HEK293 (cell line): ENCODE data around the gene PDPR.

Source experiments
- CTCF ChIA-PET: fragments of 350-600 bp; formaldehyde crosslinking; extraction: SDS; loops from one replicate; lab custom pipeline; 2021; ENCODE audit warnings: antibody characterized with exemption; lab: Yijun Ruan, JAX
- POLR2A ChIA-PET: fragments of 300-600 bp; formaldehyde crosslinking; extraction: SDS; loops from one replicate; lab custom pipeline; 2020; ENCODE audit warnings: antibody characterized with exemption, inconsistent platforms; lab: Yijun Ruan, JAX
- H3K27ac ChIP-seq: fragments of 200-500 bp; sonication (Bioruptor generic); 2 replicates; pipeline ENCODE4 v1.5.1; 2014; ENCODE audit warnings: low read depth, low read length, control low read depth, inconsistent platforms; ENCODE audit errors: extremely low read depth
- H3K36me3 ChIP-seq, 2 experiments: fragments of 200-500 bp in 1 of 2; sonication (Bioruptor generic) in 1 of 2; 1 replicate in 1 of 2; 2 replicates in 1 of 2; pipeline ENCODE4 v1.5.1; 2014 to 2017; ENCODE audit warnings: inconsistent platforms in 2 of 2, low read length in 2 of 2; ENCODE audit not compliant: control insufficient read depth in 2 of 2, insufficient read depth in 1 of 2
- H3K4me1 ChIP-seq: fragments of 200-500 bp; sonication (Bioruptor generic); 2 replicates; pipeline ENCODE4 v1.5.1; 2014; ENCODE audit warnings: mild to moderate bottlenecking, low read length, inconsistent platforms; ENCODE audit not compliant: control insufficient read depth, insufficient read depth
- H3K4me3 ChIP-seq: 2 replicates; pipeline ENCODE4 v1.5.1; 2011; ENCODE audit warnings: low read depth, mild to moderate bottlenecking, control low read depth, low read length, moderate library complexity
- H3K9me3 ChIP-seq: fragments of 200-500 bp; sonication (Bioruptor generic); 2 replicates; pipeline ENCODE4 v1.5.1; 2014; ENCODE audit warnings: low read depth, low read length, inconsistent platforms; ENCODE audit not compliant: control insufficient read depth, insufficient read depth
- BCL6B ChIP-seq: fragments of 450-650 bp; formaldehyde crosslinking; IDR thresholded peaks from 2 replicates; pipeline ENCODE4 v1.5.1; 2017; ENCODE audit warnings: missing biosample characterization, missing genetic modification characterization
- FEZF1 ChIP-seq: fragments of 450-650 bp; formaldehyde crosslinking; IDR thresholded peaks from 2 replicates; pipeline ENCODE4 v1.5.1; 2016; ENCODE audit warnings: missing biosample characterization, missing genetic modification characterization
- PRDM6 ChIP-seq: fragments of 450-650 bp; formaldehyde crosslinking; IDR thresholded peaks from 2 replicates; pipeline ENCODE4 v1.5.1; 2017; ENCODE audit warnings: missing biosample characterization, missing genetic modification characterization
- SALL2 ChIP-seq: fragments of 450-650 bp; formaldehyde crosslinking; IDR thresholded peaks from 2 replicates; pipeline ENCODE4 v1.5.0; 2017; ENCODE audit warnings: missing biosample characterization, mild to moderate bottlenecking, missing genetic modification characterization, borderline replicate concordance
- SP2 ChIP-seq: fragments of 450-650 bp; formaldehyde crosslinking; IDR thresholded peaks from 2 replicates; pipeline ENCODE4 v1.5.1; 2016; ENCODE audit warnings: missing biosample characterization, missing genetic modification characterization
- SP7 ChIP-seq: fragments of 450-650 bp; formaldehyde crosslinking; IDR thresholded peaks from 2 replicates; pipeline ENCODE4 v1.5.1; 2016; ENCODE audit warnings: missing biosample characterization, missing genetic modification characterization
- ZFP37 ChIP-seq: fragments of 450-650 bp; formaldehyde crosslinking; IDR thresholded peaks from 2 replicates; pipeline ENCODE4 v1.5.1; 2016; ENCODE audit warnings: missing biosample characterization, missing genetic modification characterization
- ZFP41 ChIP-seq: fragments of 450-650 bp; formaldehyde crosslinking; IDR thresholded peaks from 2 replicates; pipeline ENCODE4 v1.5.1; 2016; ENCODE audit warnings: missing biosample characterization, missing genetic modification characterization, borderline replicate concordance
- ZNF121 ChIP-seq: fragments of 450-650 bp; formaldehyde crosslinking; IDR thresholded peaks from 2 replicates; pipeline ENCODE4 v1.5.1; 2016; ENCODE audit warnings: missing biosample characterization, missing genetic modification characterization
- ZNF155 ChIP-seq: fragments of 450-650 bp; formaldehyde crosslinking; IDR thresholded peaks from 2 replicates; pipeline ENCODE4 v1.5.1; 2016; ENCODE audit warnings: missing biosample characterization, missing genetic modification characterization
- ZNF184 ChIP-seq: fragments of 450-650 bp; IDR thresholded peaks from 2 replicates; pipeline ENCODE4 v1.5.1; 2018; ENCODE audit warnings: missing biosample characterization, mild to moderate bottlenecking, missing genetic modification characterization
- ZNF202 ChIP-seq: fragments of 450-650 bp; formaldehyde crosslinking; IDR thresholded peaks from 2 replicates; pipeline ENCODE4 v1.5.1; 2016; ENCODE audit warnings: missing biosample characterization, missing genetic modification characterization, borderline replicate concordance
- ZNF23 ChIP-seq: fragments of 450-650 bp; formaldehyde crosslinking; IDR thresholded peaks from 2 replicates; pipeline ENCODE4 v1.5.1; 2016; ENCODE audit warnings: missing biosample characterization, missing genetic modification characterization, borderline replicate concordance
- ZNF335 ChIP-seq: fragments of 450-650 bp; formaldehyde crosslinking; conservative IDR thresholded peaks from 2 replicates; pipeline ENCODE4 v1.5.1; 2016; ENCODE audit warnings: missing biosample characterization, missing genetic modification characterization
- ZNF354C ChIP-seq: fragments of 450-650 bp; formaldehyde crosslinking; IDR thresholded peaks from 2 replicates; pipeline ENCODE4 v1.5.1; 2016; ENCODE audit warnings: missing biosample characterization, missing genetic modification characterization, low read depth, borderline replicate concordance
- ZNF510 ChIP-seq: fragments of 450-650 bp; formaldehyde crosslinking; IDR thresholded peaks from 2 replicates; pipeline ENCODE4 v1.5.1; 2018; ENCODE audit warnings: mild to moderate bottlenecking, missing genetic modification characterization, missing biosample characterization; ENCODE audit not compliant: insufficient replicate concordance
- ZNF530 ChIP-seq: fragments of 450-650 bp; formaldehyde crosslinking; IDR thresholded peaks from 2 replicates; pipeline ENCODE4 v1.5.1; 2016; ENCODE audit warnings: low read depth, missing biosample characterization, missing genetic modification characterization
- ZNF555 ChIP-seq: fragments of 450-650 bp; formaldehyde crosslinking; conservative IDR thresholded peaks from 2 replicates; pipeline ENCODE4 v1.5.1; 2017; ENCODE audit warnings: missing biosample characterization, mild to moderate bottlenecking, missing genetic modification characterization, inconsistent platforms
- ZNF558 ChIP-seq: fragments of 450-650 bp; formaldehyde crosslinking; IDR thresholded peaks from 2 replicates; pipeline ENCODE4 v1.5.1; 2016; ENCODE audit warnings: missing biosample characterization, missing genetic modification characterization
- ZNF560 ChIP-seq: fragments of 450-650 bp; formaldehyde crosslinking; IDR thresholded peaks from 2 replicates; pipeline ENCODE4 v1.5.1; 2017; ENCODE audit warnings: missing biosample characterization, missing genetic modification characterization, borderline replicate concordance
- ZNF623 ChIP-seq: fragments of 450-650 bp; formaldehyde crosslinking; IDR thresholded peaks from 2 replicates; pipeline ENCODE4 v1.5.1; 2016; ENCODE audit warnings: missing biosample characterization, missing genetic modification characterization
- ZNF654 ChIP-seq: fragments of 450-650 bp; formaldehyde crosslinking; IDR thresholded peaks from 2 replicates; pipeline ENCODE4 v1.5.1; 2016; ENCODE audit warnings: low read depth, missing biosample characterization, missing genetic modification characterization
- ZNF658 ChIP-seq: fragments of 450-650 bp; formaldehyde crosslinking; IDR thresholded peaks from 2 replicates; pipeline ENCODE4; 2016; ENCODE audit warnings: missing biosample characterization, missing genetic modification characterization
- ZNF837 ChIP-seq: fragments of 450-650 bp; formaldehyde crosslinking; IDR thresholded peaks from 2 replicates; pipeline ENCODE4 v1.5.1; 2016; ENCODE audit warnings: missing biosample characterization, missing genetic modification characterization

Gene PDPR

GRCh38 chr16:70157105-70157476 lies 43.0 kb downstream of the PDPR start:
- H3K27ac ChIP-seq = no peak overlapping the region
- CTCF ChIA-PET = interaction anchor here (1.1 kb wide), 1 partner anchor 95 kb away, joined by 4 read pairs; no protein-coding TSS in a partner anchor
- H3K9me3 ChIP-seq = no peaks in the 10 kb centered on the region
- POLR2A ChIA-PET = no interaction called here
- peaks cover 35 to 90% of the 10 kb centered on the region in 2 experiments for H3K36me3 ChIP-seq
- TF ChIP-seq ZNF23 (tag by site-specific recombination) (no peak), ZFP37 (no peak), ZNF184 (tag by site-specific recombination) (no peak), ZFP41 (no peak), BCL6B (tag by site-specific recombination) (no peak), ZNF335 (no peak), ZNF510 (no peak), ZNF354C (tag by site-specific recombination) (no peak)
- TF ChIP-seq, all 188 proteins: peak for 0
- no peaks in the 10 kb centered on the region for H3K4me1 ChIP-seq
- no peak overlapping the region for H3K4me3 ChIP-seq

- Histone ChIP-seq H3K27ac (no peak overlapping the region), H3K4me3 (no peak overlapping the region), H3K4me1 (no peaks in the 10 kb centered on the region), H3K9me3 (no peaks in the 10 kb centered on the region)
- CTCF ChIA-PET = interaction anchor here (1.1 kb wide), 1 partner anchor 95 kb away, joined by 4 read pairs; no protein-coding TSS in a partner anchor
- POLR2A ChIA-PET = no interaction called here
- TF ChIP-seq ZNF354C (tag by site-specific recombination) = no peak
- TF ChIP-seq ZNF202 (tag by site-specific recombination) = no peak
- TF ChIP-seq ZNF837 (tag by site-specific recombination) = no peak
- no peak for TF ChIP-seq ZNF121
- no peak for TF ChIP-seq SP2 (tag by site-specific recombination)
- TF ChIP-seq FEZF1 (tag by site-specific recombination) = no peak
- TF ChIP-seq ZNF560 (tag by site-specific recombination) = no peak
- no peak for TF ChIP-seq ZNF530 (tag by site-specific recombination)
- no peak for TF ChIP-seq ZNF558 (tag by site-specific recombination)
- no peak for TF ChIP-seq SP7
- no peak for TF ChIP-seq ZNF654
- TF ChIP-seq ZNF555 (tag by site-specific recombination) = no peak
- TF ChIP-seq ZNF155 (tag by site-specific recombination) = no peak
- TF ChIP-seq ZNF658 (tag by site-specific recombination) = no peak
- TF ChIP-seq PRDM6 (tag by site-specific recombination) = no peak
- no peak for TF ChIP-seq SALL2 (tag by site-specific recombination)
- no peak for TF ChIP-seq ZNF623 (tag by site-specific recombination)
- TF ChIP-seq, all 188 proteins: peak for 0
- H3K36me3 ChIP-seq = peaks cover 30 to 90% of the 10 kb centered on the region in 2 experiments
These were observed 43.5 kb downstream of the PDPR start for GRCh38 chr16:70157477-70158260.
